Activated naive CD4-positive, alpha-beta T cell treated with anti-CD3 and anti-CD28 coated beads, Interleukin-2, amount 10 ng/mL, durations not matched to agents 7 days and 5 days (primary cell): ENCODE results near the gene IL23A.
"Not testable (repeated sequence)": the region's sequence is repeated elsewhere in the genome, so short reads cannot be mapped to it uniquely, and the experiment has no call there.

Source experiments
- CTCF ChIA-PET: fragments of 350-600 bp; sonication (Branson Sonifier 250); formaldehyde crosslinking; loops from one replicate; lab custom pipeline; 2021; ENCODE audit warnings: antibody characterized with exemption; lab: Charles Lee
- DNase-seq: peaks from one replicate; pipeline ENCODE4 v3.0.0-alpha.2; 2020
- H3K27ac Mint-ChIP-seq: one replicate; pipeline ENCODE4 v1.8.0; 2021; ENCODE audit warnings: mild to moderate bottlenecking, moderate library complexity, mixed read lengths
- H3K27me3 Mint-ChIP-seq: one replicate; pipeline ENCODE4 v1.8.0; 2021; ENCODE audit warnings: mild to moderate bottlenecking, mixed read lengths
- H3K36me3 Mint-ChIP-seq: one replicate; pipeline ENCODE4 v1.8.0; 2021; ENCODE audit warnings: mixed read lengths
- H3K4me1 Mint-ChIP-seq: one replicate; pipeline ENCODE4 v1.8.0; 2021; ENCODE audit warnings: mixed read lengths
- H3K4me3 Mint-ChIP-seq: one replicate; pipeline ENCODE4 v1.8.0; 2021; ENCODE audit warnings: mild to moderate bottlenecking, moderate library complexity, mixed read lengths
- H3K9me3 Mint-ChIP-seq: one replicate; pipeline ENCODE4 v1.8.0; 2021; ENCODE audit warnings: mixed read lengths

Gene IL23A

GRCh38 chr12:56308714-56309113 is 30.0 kb upstream of the IL23A start:
- no peaks in the 10 kb centered on the region for H3K4me1 Mint-ChIP-seq
- no peaks in the 10 kb centered on the region for H3K27me3 Mint-ChIP-seq
- no peaks in the 10 kb centered on the region for H3K9me3 Mint-ChIP-seq
- H3K36me3 Mint-ChIP-seq = peaks cover 11% of the 10 kb centered on the region
- H3K27ac Mint-ChIP-seq = no peak overlapping the region
- H3K4me3 Mint-ChIP-seq = no peak overlapping the region
- CTCF ChIA-PET = interaction anchor here (0.9 to 3.0 kb wide), 2 partner anchors 119 to 265 kb away, joined by 4 to 6 read pairs; partner anchors contain the start of gene SMARCC2
- DNase-seq = no peak

- Mint-ChIP-seq H3K36me3 (peaks cover 18% of the 10 kb centered on the region), H3K4me1 (peaks cover 11% of the 10 kb centered on the region), H3K27me3 (no peaks in the 10 kb centered on the region), H3K4me3 (no peak overlapping the region), H3K9me3 (no peaks in the 10 kb centered on the region), H3K27ac (no peak overlapping the region)
- CTCF ChIA-PET = interaction anchor here (1.1 to 3.0 kb wide), 2 partner anchors 121 to 191 kb away, joined by 3 to 6 read pairs; partner anchors contain the start of gene SMARCC2
- no peak for DNase-seq
Measured at GRCh38 chr12:56311003-56311402, 27.7 kb upstream of the IL23A start.

GRCh38 chr12:56315249-56315621 is 23.4 kb upstream of the IL23A start:
- peaks cover 28% of the 10 kb centered on the region for H3K36me3 Mint-ChIP-seq
- peak overlapping the region; percentile 92 for H3K4me3 Mint-ChIP-seq
- no peak for DNase-seq
- peaks cover 19% of the 10 kb centered on the region for H3K4me1 Mint-ChIP-seq
- peak overlapping the region; percentile 93 for H3K27ac Mint-ChIP-seq
- no peaks in the 10 kb centered on the region for H3K9me3 Mint-ChIP-seq
- no peaks in the 10 kb centered on the region for H3K27me3 Mint-ChIP-seq
- CTCF ChIA-PET = interaction anchor here (0.5 to 2.3 kb wide), 4 partner anchors 10 to 149 kb away, joined by 3 to 7 read pairs (median 4); partner anchors contain the start of gene CS

- peaks cover 26% of the 10 kb centered on the region for H3K36me3 Mint-ChIP-seq
- H3K27me3 Mint-ChIP-seq = no peaks in the 10 kb centered on the region
- H3K4me3 Mint-ChIP-seq = peak within 1 kb of the TSS; percentile 92
- peak; percentile 98 for DNase-seq
- peaks cover 19% of the 10 kb centered on the region for H3K4me1 Mint-ChIP-seq
- H3K9me3 Mint-ChIP-seq = no peaks in the 10 kb centered on the region
- CTCF ChIA-PET = interaction anchor here (0.5 to 2.3 kb wide), 7 partner anchors 11 to 198 kb away, joined by 3 to 7 read pairs (median 3); partner anchors contain the start of genes CS and ZC3H10
- H3K27ac Mint-ChIP-seq = peak within 1 kb of the TSS; percentile 93
Measured at GRCh38 chr12:56315622-56316473, 22.8 kb upstream of the IL23A start, which contains the start of gene CNPY2. TSS of gene CNPY2 (minus strand) at chr12:56315988. CDS start at chr12:56315217, 771 bp downstream.

- Mint-ChIP-seq H3K4me3 (no peak overlapping the region), H3K27me3 (no peaks in the 10 kb centered on the region), H3K9me3 (no peaks in the 10 kb centered on the region), H3K4me1 (peaks cover 19% of the 10 kb centered on the region), H3K27ac (no peak overlapping the region), H3K36me3 (peaks cover 28% of the 10 kb centered on the region)
- DNase-seq = no peak
- CTCF ChIA-PET = interaction anchor here (1.0 to 1.1 kb wide), 2 partner anchors 20 to 147 kb away, joined by 3 to 4 read pairs; no protein-coding TSS in a partner anchor
Measured at GRCh38 chr12:56317675-56318074, 21.0 kb upstream of the IL23A start.

- Mint-ChIP-seq H3K36me3 (peaks cover 36% of the 10 kb centered on the region), H3K27me3 (no peaks in the 10 kb centered on the region), H3K4me3 (no peak overlapping the region), H3K4me1 (peaks cover 8% of the 10 kb centered on the region), H3K27ac (no peak overlapping the region), H3K9me3 (no peaks in the 10 kb centered on the region)
- CTCF ChIA-PET = interaction anchor here (1.2 kb wide), 1 partner anchor 21 kb away, joined by 4 read pairs; no protein-coding TSS in a partner anchor
- no peak for DNase-seq
Measured at GRCh38 chr12:56321027-56321426, 17.7 kb upstream of the IL23A start.

GRCh38 chr12:56321610-56322009 is 17.1 kb upstream of the IL23A start:
- H3K4me1 Mint-ChIP-seq, H3K27ac Mint-ChIP-seq, CTCF ChIA-PET, H3K4me3 Mint-ChIP-seq, H3K27me3 Mint-ChIP-seq, DNase-seq, H3K9me3 Mint-ChIP-seq: not testable (repeated sequence)
- peaks cover 40% of the 10 kb centered on the region for H3K36me3 Mint-ChIP-seq

- Mint-ChIP-seq H3K4me3 (no peak overlapping the region), H3K4me1 (no peaks in the 10 kb centered on the region), H3K9me3 (no peaks in the 10 kb centered on the region), H3K36me3 (peaks cover 43% of the 10 kb centered on the region), H3K27ac (no peak overlapping the region), H3K27me3 (no peaks in the 10 kb centered on the region)
- DNase-seq = no peak
- CTCF ChIA-PET = interaction anchor here (0.6 kb wide), 1 partner anchor 327 kb away, joined by 3 read pairs; the partner anchor contains the start of gene SUOX
Measured at GRCh38 chr12:56324206-56324605, 14.5 kb upstream of the IL23A start.

GRCh38 chr12:56326126-56326525 is 12.6 kb upstream of the IL23A start:
- no peak overlapping the region for H3K27ac Mint-ChIP-seq
- no peak for DNase-seq
- H3K4me3 Mint-ChIP-seq = no peak overlapping the region
- no peaks in the 10 kb centered on the region for H3K27me3 Mint-ChIP-seq
- H3K36me3 Mint-ChIP-seq = peaks cover 38% of the 10 kb centered on the region
- H3K4me1 Mint-ChIP-seq = no peaks in the 10 kb centered on the region
- CTCF ChIA-PET = interaction anchor here (1.5 kb wide), 1 partner anchor 138 kb away, joined by 4 read pairs; no protein-coding TSS in a partner anchor
- H3K9me3 Mint-ChIP-seq = no peaks in the 10 kb centered on the region

GRCh38 chr12:56326533-56326932 is 12.2 kb upstream of the IL23A start:
- Mint-ChIP-seq H3K27me3 (no peaks in the 10 kb centered on the region), H3K9me3 (no peaks in the 10 kb centered on the region), H3K4me1 (peaks cover 3% of the 10 kb centered on the region), H3K36me3 (peaks cover 38% of the 10 kb centered on the region), H3K4me3 (no peak overlapping the region), H3K27ac (no peak overlapping the region)
- no peak for DNase-seq
- CTCF ChIA-PET = no interaction called here

- Mint-ChIP-seq H3K27me3 (no peaks in the 10 kb centered on the region), H3K27ac (peak overlapping the region; percentile 43), H3K4me3 (no peak overlapping the region), H3K36me3 (peaks cover 21% of the 10 kb centered on the region), H3K9me3 (no peaks in the 10 kb centered on the region), H3K4me1 (peaks cover 25% of the 10 kb centered on the region)
- DNase-seq = no peak
- CTCF ChIA-PET = no interaction called here
Measured at GRCh38 chr12:56330936-56331490, 7.7 kb upstream of the IL23A start.

- H3K27ac Mint-ChIP-seq = peak overlapping the region; percentile 99
- H3K27me3 Mint-ChIP-seq = no peaks in the 10 kb centered on the region
- peaks cover 9% of the 10 kb centered on the region for H3K36me3 Mint-ChIP-seq
- CTCF ChIA-PET = interaction anchor here (0.6 to 1.7 kb wide), 4 partner anchors 14 to 34 kb away, joined by 3 to 4 read pairs (median 4); partner anchors contain the start of gene STAT2
- H3K9me3 Mint-ChIP-seq = no peaks in the 10 kb centered on the region
- H3K4me3 Mint-ChIP-seq = peak overlapping the region; percentile 94
- H3K4me1 Mint-ChIP-seq = peaks cover 39% of the 10 kb centered on the region
- DNase-seq = peak; percentile 23
Measured at GRCh38 chr12:56332512-56333196, 6.0 kb upstream of the IL23A start.

- CTCF ChIA-PET = interaction anchor here (1.2 to 1.7 kb wide), 2 partner anchors 27 to 35 kb away, joined by 4 read pairs; partner anchors contain the start of gene STAT2
- H3K4me1 Mint-ChIP-seq = peaks cover 45% of the 10 kb centered on the region
- H3K4me3 Mint-ChIP-seq = peak overlapping the region; percentile 94
- peak overlapping the region; percentile 99 for H3K27ac Mint-ChIP-seq
- no peaks in the 10 kb centered on the region for H3K9me3 Mint-ChIP-seq
- no peak for DNase-seq
- no peaks in the 10 kb centered on the region for H3K27me3 Mint-ChIP-seq
- H3K36me3 Mint-ChIP-seq = peaks cover 5% of the 10 kb centered on the region
Measured at GRCh38 chr12:56333197-56333678, 5.4 kb upstream of the IL23A start.
